GM12878 (cell line): ENCODE data around the gene SPTBN1. TPM values are rescaled to one million over a fixed set of nuclear protein-coding genes. Genes with fewer than 3 reads are reported as not detected.

Source experiments
- ATAC-seq: fragments of 200-7000 bp; cut with Tn5 transposase; 3 replicates; pipeline ENCODE4 v1.9.1; 2020; ENCODE audit warnings: mild to moderate bottlenecking, moderate library complexity
- BruUV-seq: library from RNA; stranded (reverse); fragments of 400-500 nt; replicated peaks from 2 replicates; lab custom pipeline; 2021; lab: Mats Ljungman, UMichigan
- CTCF ChIA-PET: fragments of 300-600 bp; sonication (Branson Sonifier 250); formaldehyde crosslinking; extraction: SDS; loops from one replicate; lab custom pipeline; 2021; ENCODE audit warnings: inconsistent platforms; lab: Yijun Ruan, JAX
- POLR2A ChIA-PET: fragments of 350-600 bp; formaldehyde crosslinking; extraction: SDS; loops from one replicate; lab custom pipeline; 2021; ENCODE audit warnings: inconsistent platforms; lab: Charles Lee
- RAD21 ChIA-PET: fragments of 300-600 bp; sonication (Branson Sonifier 250); formaldehyde crosslinking; loops from one replicate; lab custom pipeline; 2023; ENCODE audit warnings: antibody characterized with exemption; ENCODE audit not compliant: unreplicated experiment; lab: Charles Lee
- SMC1A ChIA-PET: fragments of 300-600 bp; sonication (Branson Sonifier 250); formaldehyde crosslinking; loops from one replicate; lab custom pipeline; 2023; ENCODE audit not compliant: unreplicated experiment, uncharacterized antibody; lab: Charles Lee
- DNase-seq: peaks from one replicate; pipeline ENCODE4 v3.0.0-alpha.2; 2011; ENCODE audit warnings: low read depth, low spot score
- FAIRE-seq: peaks from 3 replicates; lab custom pipeline; 2011; peaks lifted over from hg19 to GRCh38; lab: Jason Lieb, UNC
- H2AFZ ChIP-seq: 2 replicates; pipeline ENCODE4 v1.6.0; 2011; ENCODE audit warnings: low read depth, low read length, control low read depth; ENCODE audit not compliant: control insufficient read depth
- H3K27ac ChIP-seq: 2 replicates; pipeline ENCODE4 v1.5.1; 2011; ENCODE audit warnings: control low read depth; ENCODE audit not compliant: control insufficient read depth, insufficient read depth
- H3K27me3 ChIP-seq, 2 experiments: replicated peaks in 1 of 2; 2 replicates each; pipeline versions ENCODE4 v1.6.0 to v1.6.1; 2011; ENCODE audit warnings: low read length in 1 of 2; ENCODE audit not compliant: control insufficient read depth in 2 of 2, insufficient read depth in 2 of 2
- H3K36me3 ChIP-seq, 2 experiments: 2 replicates each; pipeline ENCODE4 v1.5.1; 2011; ENCODE audit warnings: low read length in 1 of 2; ENCODE audit not compliant: control insufficient read depth in 2 of 2, insufficient read depth in 2 of 2
- H3K4me1 ChIP-seq: 2 replicates; pipeline ENCODE4 v1.6.1; 2011; ENCODE audit warnings: mild to moderate bottlenecking, low read length, moderate library complexity, mixed read lengths; ENCODE audit not compliant: control insufficient read depth, insufficient read depth
- H3K4me2 ChIP-seq: 2 replicates; pipeline ENCODE4 v1.6.0; 2011; ENCODE audit warnings: control low read depth; ENCODE audit not compliant: control insufficient read depth, insufficient read depth
- H3K4me3 ChIP-seq: fragments of 200-600 bp; sonication (generic); 2 replicates; pipeline ENCODE4 v1.5.1; 2016
- H3K79me2 ChIP-seq: 2 replicates; pipeline ENCODE4 v1.6.0; 2011; ENCODE audit warnings: low read length; ENCODE audit not compliant: control insufficient read depth, insufficient read depth
- H3K9ac ChIP-seq: 2 replicates; pipeline ENCODE4 v1.8.0; 2011; ENCODE audit warnings: low read length, control low read depth, mixed read lengths; ENCODE audit not compliant: control insufficient read depth, insufficient read depth
- H3K9me3 ChIP-seq: replicated peaks from 3 replicates; pipeline ENCODE4 v1.5.1; 2011; ENCODE audit warnings: mild to moderate bottlenecking, low read length; ENCODE audit not compliant: control insufficient read depth, insufficient read depth
- H4K20me1 ChIP-seq: 2 replicates; pipeline ENCODE4 v1.6.0; 2011; ENCODE audit not compliant: control insufficient read depth, insufficient read depth
- E2F4 ChIP-seq: IDR thresholded peaks from 2 replicates; pipeline ENCODE4 v1.6.1; 2012; ENCODE audit warnings: low read depth, low read length, improper control_type of control experiment
- FOXK2 ChIP-seq: fragments of 450-650 bp; IDR thresholded peaks from 2 replicates; pipeline ENCODE4 v1.6.1; 2017; ENCODE audit warnings: mild to moderate bottlenecking, moderate library complexity
- GATAD2B ChIP-seq: fragments of 450-650 bp; conservative IDR thresholded peaks from 2 replicates; pipeline ENCODE4 v1.6.1; 2017; ENCODE audit warnings: low read depth, mild to moderate bottlenecking, moderate library complexity
- MLLT1 ChIP-seq: fragments of 450-650 bp; IDR thresholded peaks from 2 replicates; pipeline ENCODE4 v1.6.1; 2016; ENCODE audit warnings: mild to moderate bottlenecking
- NR2C1 ChIP-seq: fragments of 450-650 bp; IDR thresholded peaks from 2 replicates; pipeline ENCODE4 v1.6.1; 2017; ENCODE audit warnings: antibody characterized with exemption, mild to moderate bottlenecking, moderate library complexity
- NR2C2 ChIP-seq: IDR thresholded peaks from 2 replicates; pipeline ENCODE4 v1.6.1; 2011; ENCODE audit warnings: borderline replicate concordance, low read depth; ENCODE audit not compliant: control insufficient read depth, insufficient read length
- PBX3 ChIP-seq: IDR thresholded peaks from 2 replicates; pipeline ENCODE4 v1.6.1; 2011; ENCODE audit warnings: mild to moderate bottlenecking, low read depth, low read length, moderate library complexity; ENCODE audit not compliant: insufficient replicate concordance
- TCF7 ChIP-seq: IDR thresholded peaks from 2 replicates; pipeline ENCODE4 v1.6.1; 2014; ENCODE audit warnings: antibody characterized with exemption, borderline replicate concordance
- USF1 ChIP-seq: IDR thresholded peaks from 2 replicates; pipeline ENCODE4 v1.6.1; 2011; ENCODE audit warnings: borderline replicate concordance, low read depth, mild to moderate bottlenecking, moderate library complexity, mixed read lengths, low read length; ENCODE audit not compliant: insufficient read depth; ENCODE audit errors: extremely low read length
- USF2 ChIP-seq: IDR thresholded peaks from 2 replicates; pipeline ENCODE4 v1.6.1; 2011; ENCODE audit warnings: low read depth, low read length, improper control_type of control experiment, borderline replicate concordance
- YY1 ChIP-seq: IDR thresholded peaks from 2 replicates; pipeline ENCODE4 v1.6.1; 2011; ENCODE audit warnings: low read depth, mild to moderate bottlenecking, low read length
- ZBTB11 ChIP-seq: fragments of 450-650 bp; formaldehyde crosslinking; IDR thresholded peaks from 2 replicates; pipeline ENCODE4 v1.5.0; 2022; ENCODE audit warnings: mild to moderate bottlenecking, missing genetic modification characterization
- whole genome bisulfite sequencing: methylation state at CpG from one replicate; pipeline ENCODE4 v1.1.6; 2016; ENCODE audit warnings: low lambda C conversion rate; ENCODE audit not compliant: insufficient replicate concordance, insufficient coverage; ENCODE audit errors: missing lambda C conversion rate; 5-methylcytosine and 5-hydroxymethylcytosine counted together
- in situ Hi-C: fragments of 300-500 bp; cut with MboI; formaldehyde crosslinking; loops from 9 replicates; pipeline ENCODE4 v1.14.3; 2018; ENCODE audit warnings: mixed read lengths
- intact Hi-C: fragments of 100-400 bp; cut with micrococcal nuclease; formaldehyde crosslinking; loops from one replicate; pipeline ENCODE4 v1.14.2; 2022; ENCODE audit not compliant: unreplicated experiment
- polyA plus RNA-seq, 11 experiments: library from polyadenylated mRNA; depleted of rRNA in 4 of 11; unstranded in 6 of 11; stranded (reverse) in 5 of 11; fragments of >200 nt; fragmentation: Nextera tagmentation in 4 of 11; fragmentation: Illumina TruSeq in 1 of 11; extraction: Ambion mirVana in 4 of 11; extraction: Trizol in 1 of 11; gene quantifications; 1 replicate in 1 of 11; 2 replicates in 10 of 11; pipeline versions ENCODE4 v1.2.1 to v1.2.3, GENCODE V29; 2011 to 2016; ENCODE audit warnings: inconsistent platforms in 2 of 11, missing spikeins in 2 of 11, low read depth in 1 of 11
- total RNA-seq, 4 experiments: library from RNA; depleted of rRNA in 3 of 4; stranded (reverse); fragments of >200 nt in 3 of 4; fragmentation: Illumina TruSeq in 1 of 4; extraction: Trizol in 1 of 4; gene quantifications; 2 replicates each; pipeline versions ENCODE4 v1.2.1 to v1.2.3, GENCODE V29; 2013 to 2021

SPTBN1 gene
- total and polyA plus RNA-seq, 10 of the 15 experiments (the other 5 are each of a cell fraction or from before 2014, with no cell fraction given), result 20.6 to 154 (median 76.7) TPM

GRCh38 chr2:54603796-54604195 is 147.7 kb downstream of the SPTBN1 start (continued):
- TF ChIP-seq NR2C1 (no peak), USF1 (no peak)

GRCh38 chr2:54604871-54605270 is 148.7 kb downstream of the SPTBN1 start:
- H3K79me2 ChIP-seq, result peaks cover 96% of the 10 kb centered on the region
- no peaks in the 10 kb centered on the region for H4K20me1 ChIP-seq
- DNase-seq (no peak), ATAC-seq (no peak), FAIRE-seq (no peak)
- no peak overlapping the region for H2AFZ ChIP-seq
- 95% methylated on average over 10 of the region's 10 CpGs for WGBS
- H3K9ac ChIP-seq, result no peak overlapping the region
- H3K9me3 ChIP-seq, result no peaks in the 10 kb centered on the region
- peaks cover 8 to 17% of the 10 kb centered on the region in 2 experiments for H3K36me3 ChIP-seq
- peaks cover 26% of the 10 kb centered on the region for H3K4me1 ChIP-seq
- ChIA-PET CTCF (interaction anchor here (0.9 to 2.2 kb wide), 8 partner anchors 9 to 100 kb away, joined by 3 to 7 read pairs (median 4); no protein-coding TSS in a partner anchor), SMC1A (interaction anchor here (0.9 to 4.6 kb wide), 16 partner anchors 10 to 99 kb away, joined by 3 to 26 read pairs (median 6); no protein-coding TSS in a partner anchor), POLR2A (interaction anchor here (0.6 to 2.3 kb wide), 4 partner anchors 23 to 100 kb away, joined by 3 to 15 read pairs (median 6); no protein-coding TSS in a partner anchor), RAD21 (interaction anchor here (1.6 to 2.5 kb wide), 4 partner anchors 14 to 81 kb away, joined by 4 to 15 read pairs (median 8); no protein-coding TSS in a partner anchor)
- intact Hi-C loops (no loop called here), in situ Hi-C loops (no loop called here)
- H3K27ac ChIP-seq, result peak overlapping the region; percentile 27
- H3K4me3 ChIP-seq, result no peak overlapping the region
- no TSS peak for BruUV-seq
- H3K4me2 ChIP-seq, result 0 out of 2 replicates have a peak overlapping the region, but pooled peaks have one; percentile 17
- H3K27me3 ChIP-seq, result no peaks in the 10 kb centered on the region
- TF ChIP-seq GATAD2B (no peak), FOXK2 (no peak), USF2 (no peak), YY1 (no peak), ZBTB11 (CRISPR knock-in tag) (no peak), NR2C2 (no peak), E2F4 (no peak), TCF7 (no peak), MLLT1 (no peak), PBX3 (no peak)
